Fibroblast of skin of abdomen (primary cell): ENCODE measurements around the gene ING4.

Source experiments
- DNase-seq: peaks from one replicate; pipeline ENCODE4 v3.0.0-alpha.2; 2013

ING4 gene

DNA sequence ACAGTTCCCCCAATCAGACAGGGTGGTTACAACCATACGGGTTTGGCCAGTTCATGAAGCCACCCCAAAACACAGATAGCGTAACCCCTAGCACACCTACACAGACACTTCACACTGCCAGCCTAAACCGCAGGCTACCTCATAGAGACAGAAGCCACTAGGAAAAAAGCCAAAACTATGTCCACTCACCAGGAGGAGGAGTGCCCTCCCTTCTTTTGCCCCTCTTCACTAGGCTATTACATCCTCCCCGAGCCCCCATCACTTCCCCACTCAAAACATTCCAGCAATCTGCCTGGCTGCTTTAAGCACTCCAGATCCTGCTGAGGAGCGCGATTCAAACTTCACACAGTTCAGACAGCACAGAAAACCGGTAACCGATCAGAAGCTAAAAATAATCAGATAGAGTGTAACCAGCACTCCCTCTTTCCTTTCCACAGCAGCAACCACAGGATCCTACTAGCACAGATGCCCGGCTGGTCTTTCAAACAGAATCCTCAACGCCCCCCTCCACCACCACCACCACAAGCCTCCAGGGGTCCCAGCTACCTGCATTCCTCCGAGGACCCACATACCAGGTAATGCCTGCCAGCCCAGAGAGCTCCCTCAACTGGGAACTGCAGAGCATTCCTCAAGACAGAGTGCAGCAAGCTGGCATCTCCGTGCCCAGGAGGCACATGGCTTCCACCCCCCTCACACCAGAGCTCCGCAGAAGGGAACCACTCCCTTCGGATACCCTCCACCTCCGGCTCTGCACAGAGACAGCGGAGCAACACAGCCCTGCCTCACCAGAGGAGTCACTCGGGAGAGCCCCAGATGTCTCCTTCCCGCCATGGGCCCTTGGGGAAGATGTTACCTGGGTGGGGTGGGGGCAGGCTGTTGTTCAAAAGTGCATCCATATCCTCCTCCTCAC is 57.2 kb downstream of the ING4 start:
- peak; percentile 28 for DNase-seq

DNA sequence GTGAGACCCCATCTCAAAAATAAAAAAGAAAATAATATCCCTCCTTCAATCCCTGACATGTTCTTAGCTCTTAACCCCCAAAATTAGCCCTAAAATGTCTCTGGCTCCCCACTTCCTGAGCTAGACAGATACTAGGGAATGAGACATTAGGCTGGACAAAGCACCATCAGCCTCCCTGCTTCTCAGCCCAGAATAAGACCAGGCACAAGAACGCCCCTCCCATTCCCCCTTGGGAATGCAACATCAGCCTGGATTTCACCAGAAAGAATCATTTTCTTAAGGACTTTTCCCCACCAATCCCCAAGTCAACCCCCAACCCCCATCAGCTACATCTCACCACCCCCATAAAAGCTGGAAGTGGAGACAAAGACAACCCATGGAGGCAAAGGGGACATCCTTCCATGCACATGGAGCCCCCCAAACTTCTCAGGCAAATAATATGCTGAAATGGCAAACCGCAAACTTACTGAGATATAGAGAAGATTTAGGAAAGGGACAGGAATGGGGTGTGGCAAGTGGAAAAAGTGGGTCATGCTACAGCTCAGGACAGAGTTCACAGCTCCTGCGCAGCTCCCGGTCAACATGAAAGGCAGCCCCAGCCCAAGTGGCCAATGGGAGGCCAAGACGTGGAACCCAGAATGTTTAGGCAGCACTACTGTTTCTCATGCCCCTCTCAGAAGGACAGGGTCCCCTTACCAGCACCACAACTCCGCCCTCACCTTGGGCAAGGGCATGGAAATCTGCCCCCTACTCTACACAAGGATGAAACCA is 58.5 kb downstream of the ING4 start:
- DNase-seq, result peak; percentile 71

DNA sequence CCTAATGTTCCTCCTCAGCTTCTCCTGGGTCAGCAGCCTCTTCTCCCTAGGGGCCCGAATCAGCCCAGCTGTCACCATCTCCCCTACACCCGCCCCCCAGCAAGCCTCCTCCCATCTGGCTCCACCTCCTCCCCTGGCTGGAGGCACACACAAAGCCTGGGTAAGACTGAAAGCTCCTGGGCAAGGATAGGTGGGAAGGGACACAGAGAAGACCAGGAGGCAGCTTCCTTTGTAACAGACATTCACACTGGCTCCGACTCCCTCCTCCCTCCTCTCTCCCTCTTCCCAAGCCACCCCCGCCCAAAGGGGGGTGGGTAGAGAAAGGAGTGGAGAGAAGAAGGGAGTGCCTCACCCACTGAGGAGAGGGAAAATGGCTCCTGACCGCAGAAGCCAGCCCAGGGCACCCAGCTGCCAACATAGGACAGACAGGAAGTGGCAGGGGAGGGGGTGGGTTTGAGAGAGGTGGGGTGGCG is 59.8 kb downstream of the ING4 start:
- peak; percentile 54 for DNase-seq

DNA sequence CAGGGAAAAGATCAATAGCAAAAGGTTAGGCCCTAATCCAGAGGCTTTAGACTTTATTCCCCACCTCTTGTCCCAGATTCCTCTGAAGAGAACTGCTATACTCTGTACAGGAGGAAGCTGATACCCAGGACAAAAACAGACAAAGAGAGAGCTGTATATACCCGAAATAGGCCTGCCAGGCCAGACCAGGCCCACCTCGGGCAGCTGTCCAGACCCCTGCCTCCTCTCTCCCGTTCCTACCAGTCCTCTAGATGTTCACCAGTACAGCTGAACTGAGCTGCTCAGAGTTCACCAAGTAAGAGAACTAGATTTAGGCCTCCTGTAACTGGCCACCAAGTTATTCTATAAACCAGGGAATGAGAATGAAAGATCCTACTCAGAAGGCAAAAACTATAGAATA is 60.4 kb downstream of the ING4 start:
- DNase-seq, result no peak
